ENCODE data around the gene RHOBTB1.

DNA sequence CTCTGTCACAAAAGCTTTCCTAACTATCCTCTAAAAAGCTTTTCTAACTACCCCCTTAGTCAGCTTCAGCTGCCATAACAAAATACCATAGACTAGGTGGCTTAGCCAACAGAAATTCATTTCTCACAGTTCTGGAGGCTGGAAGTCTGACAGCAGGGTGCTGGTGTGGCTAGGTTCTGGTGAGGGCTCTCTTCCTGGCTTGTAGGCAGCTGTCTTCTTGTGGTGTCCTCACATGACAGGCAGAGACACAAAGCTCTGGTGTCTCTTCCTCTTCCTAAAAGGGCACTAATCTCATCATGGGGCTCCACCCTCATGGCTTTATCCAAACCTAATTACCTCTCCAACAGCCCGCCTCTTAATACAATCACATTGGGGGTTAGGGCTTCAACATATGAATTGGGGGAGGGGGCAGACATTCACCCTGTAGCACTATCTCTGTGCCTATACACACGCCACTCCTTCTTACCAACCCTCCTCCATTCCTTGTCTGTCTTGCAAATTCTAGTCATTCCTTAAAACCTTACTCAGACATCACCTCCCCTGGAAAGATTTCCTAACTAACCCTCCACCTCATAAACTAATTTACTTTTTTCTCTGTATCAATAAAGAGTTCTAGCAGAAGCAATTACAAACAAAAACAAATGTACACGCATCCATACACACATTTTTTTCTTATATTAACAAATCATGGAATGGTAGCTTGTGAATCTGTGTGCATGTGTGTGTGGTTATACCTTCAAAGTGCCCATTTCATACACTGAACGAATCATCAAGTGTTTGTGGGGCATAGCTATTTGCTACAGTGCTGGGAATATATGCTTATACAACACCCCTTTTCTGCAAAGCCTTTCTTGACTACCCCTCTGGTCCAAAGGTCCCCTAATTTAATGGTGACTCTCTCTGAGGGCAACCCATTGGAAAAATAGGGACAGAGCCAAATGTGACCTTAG is 26.4 kb downstream of the RHOBTB1 start:
- no peak for TF ChIP-seq TAF1 (IDR thresholded peaks at IDR 0.05; ENCODE audit: borderline replicate concordance, low read depth, low read length)
- no peak for TF ChIP-seq POLR2AphosphoS5 (IDR thresholded peaks at IDR 0.05; ENCODE audit: low read depth, low read length)
- no peak for TF ChIP-seq POLR2A (IDR thresholded peaks at IDR 0.05; ENCODE audit: low read depth, low read length)

All from GM12892 (cell line).